Tibial artery (tissue), 4 donors: ENCODE measurements around the gene MED25.
A peak's percentile ranks its signal among the peaks of the same experiment; 100 is the strongest.

Source experiments
- DNase-seq, 2 donors: peaks; one replicate each; pipeline ENCODE4 v3.0.0-alpha.2; 2019
- H3K27ac ChIP-seq, 2 donors: fragments of 200-600 bp; sonication (generic) in 1 of 2; 1 replicate in 1 of 2; 2 replicates in 1 of 2; pipeline ENCODE4 v1.5.1; 2018 to 2019; ENCODE audit warnings: mild to moderate bottlenecking in 1 of 2
- H3K27me3 ChIP-seq, 2 donors: fragments of 200-600 bp; sonication (generic) in 1 of 2; one replicate each; pipeline versions ENCODE4 v1.5.1 to v1.6.0; 2016 to 2019
- H3K36me3 ChIP-seq, 3 donors: fragments of 200-600 bp; sonication (generic) in 2 of 3; one replicate each; pipeline ENCODE4 v1.5.1; 2016 to 2019; ENCODE audit warnings: mild to moderate bottlenecking in 2 of 3
- H3K4me1 ChIP-seq, 4 donors: fragments of 200-600 bp; sonication (generic) in 2 of 4; 1 replicate in 3 of 4; 2 replicates in 1 of 4; pipeline ENCODE4 v1.5.1; 2016 to 2019
- H3K4me3 ChIP-seq, 2 donors: fragments of 200-600 bp; sonication (generic) in 1 of 2; 1 replicate in 1 of 2; 2 replicates in 1 of 2; pipeline ENCODE4 v1.5.1; 2018 to 2019; ENCODE audit warnings: mild to moderate bottlenecking in 2 of 2
- H3K9me3 ChIP-seq, 3 donors: fragments of 200-600 bp; sonication (generic) in 1 of 3; one replicate each; pipeline ENCODE4 v1.5.1; 2016 to 2019
- intact Hi-C: fragments of 100-400 bp; cut with DNase I; formaldehyde crosslinking; loops from one replicate; pipeline ENCODE4 v1.15.0; 2023; ENCODE audit warnings: low total_unique reads
- TF ChIP-seq, protein P1 (sequence below), 2 experiments: fragments of 200-600 bp in 1 of 2; fragments of 450-650 bp in 1 of 2; IDR thresholded peaks; one replicate each; pipeline ENCODE4 v1.5.1; 2017 to 2019; ENCODE audit warnings: antibody characterized with exemption in 2 of 2, mild to moderate bottlenecking in 1 of 2, moderate library complexity in 1 of 2

MED25 gene

DNA sequence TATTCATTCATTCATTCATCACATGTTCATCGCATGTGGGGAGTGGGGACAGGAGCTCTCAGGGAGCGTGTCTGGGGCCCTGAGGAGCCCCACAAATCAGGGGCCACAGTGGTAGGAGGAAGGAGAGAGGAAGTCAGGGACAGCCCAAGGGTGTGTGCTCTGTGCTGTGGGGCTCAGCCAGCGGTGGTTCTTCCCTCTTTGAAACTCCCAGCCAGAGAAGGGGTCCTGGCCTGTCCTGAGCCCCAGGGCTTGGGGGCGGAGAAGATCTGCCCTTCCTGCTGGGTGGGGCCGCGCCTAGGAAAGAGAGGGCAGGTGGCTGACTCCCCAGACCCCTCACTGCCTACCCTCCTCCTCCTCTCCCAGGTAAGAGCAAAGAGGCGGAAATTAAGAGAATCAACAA, 36.7 kb upstream of the MED25 start:
- Histone ChIP-seq H3K36me3 (peaks cover 18 to 50% (median 31%) of the 10 kb centered on the region in 3 donors), H3K9me3 (no peaks in the 10 kb centered on the region), H3K4me1 (no peaks in the 10 kb centered on the region), H3K4me3 (no peak overlapping the region), H3K27me3 (no peaks in the 10 kb centered on the region), H3K27ac (no peak overlapping the region)
- peak in 1 of 2 donors; percentile 54 for DNase-seq
- intact Hi-C loops, result no loop called here
- TF ChIP-seq, protein P1, sequence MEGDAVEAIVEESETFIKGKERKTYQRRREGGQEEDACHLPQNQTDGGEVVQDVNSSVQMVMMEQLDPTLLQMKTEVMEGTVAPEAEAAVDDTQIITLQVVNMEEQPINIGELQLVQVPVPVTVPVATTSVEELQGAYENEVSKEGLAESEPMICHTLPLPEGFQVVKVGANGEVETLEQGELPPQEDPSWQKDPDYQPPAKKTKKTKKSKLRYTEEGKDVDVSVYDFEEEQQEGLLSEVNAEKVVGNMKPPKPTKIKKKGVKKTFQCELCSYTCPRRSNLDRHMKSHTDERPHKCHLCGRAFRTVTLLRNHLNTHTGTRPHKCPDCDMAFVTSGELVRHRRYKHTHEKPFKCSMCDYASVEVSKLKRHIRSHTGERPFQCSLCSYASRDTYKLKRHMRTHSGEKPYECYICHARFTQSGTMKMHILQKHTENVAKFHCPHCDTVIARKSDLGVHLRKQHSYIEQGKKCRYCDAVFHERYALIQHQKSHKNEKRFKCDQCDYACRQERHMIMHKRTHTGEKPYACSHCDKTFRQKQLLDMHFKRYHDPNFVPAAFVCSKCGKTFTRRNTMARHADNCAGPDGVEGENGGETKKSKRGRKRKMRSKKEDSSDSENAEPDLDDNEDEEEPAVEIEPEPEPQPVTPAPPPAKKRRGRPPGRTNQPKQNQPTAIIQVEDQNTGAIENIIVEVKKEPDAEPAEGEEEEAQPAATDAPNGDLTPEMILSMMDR (IDR thresholded peaks at IDR 0.05), result no peak

DNA sequence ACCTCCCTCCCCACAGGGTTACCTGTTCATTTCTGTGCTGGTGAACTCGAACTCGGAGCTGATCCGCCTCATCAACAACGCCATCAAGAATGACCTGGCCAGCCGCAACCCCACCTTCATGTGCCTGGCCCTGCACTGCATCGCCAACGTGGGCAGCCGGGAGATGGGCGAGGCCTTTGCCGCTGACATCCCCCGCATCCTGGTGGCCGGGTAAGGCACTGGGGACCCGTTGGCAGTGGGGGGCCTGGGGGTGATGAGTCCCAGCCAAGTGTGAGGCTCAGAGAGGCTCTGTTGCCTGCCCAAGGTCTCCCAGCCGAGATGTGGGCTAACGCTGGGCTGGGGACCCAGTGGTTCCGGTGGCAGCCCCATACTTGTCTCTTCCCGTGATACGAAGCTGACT, 35.6 kb upstream of the MED25 start:
- intact Hi-C loops, result no loop called here
- DNase-seq, result no peak
- no peaks in the 10 kb centered on the region for H3K9me3 ChIP-seq
- TF ChIP-seq, protein P1 (IDR thresholded peaks at IDR 0.05), result no peak
- no peak overlapping the region for H3K4me3 ChIP-seq
- no peaks in the 10 kb centered on the region for H3K27me3 ChIP-seq
- H3K4me1 ChIP-seq, result peaks cover 0 to 4% (median 0%) of the 10 kb centered on the region in 4 donors
- no peak overlapping the region for H3K27ac ChIP-seq
- H3K36me3 ChIP-seq, result peaks cover 20 to 59% (median 32%) of the 10 kb centered on the region in 3 donors

DNA sequence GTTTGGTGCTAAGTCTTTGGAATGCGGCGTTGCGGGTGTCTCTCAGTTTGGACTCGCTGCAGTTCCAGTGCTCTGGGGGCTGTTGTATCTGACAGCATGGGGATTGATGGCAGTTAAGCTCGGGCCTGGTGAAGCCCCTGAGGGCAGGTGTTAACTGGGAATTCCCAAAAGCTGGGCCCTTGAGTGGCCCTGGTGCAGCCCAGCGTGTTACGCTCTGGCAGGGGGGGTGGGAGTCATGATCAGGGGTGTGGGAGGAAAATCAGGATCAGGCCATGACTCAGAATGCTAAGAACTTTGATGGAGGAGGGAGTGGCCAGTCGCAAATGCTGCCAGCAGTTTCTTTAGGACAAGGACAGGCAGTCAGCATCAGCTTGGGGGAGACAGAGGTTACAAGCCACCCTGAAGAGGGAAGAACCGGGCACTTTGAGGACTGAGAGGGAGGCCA, 31.7 kb upstream of the MED25 start:
- H3K36me3 ChIP-seq, result peaks cover 24 to 96% (median 58%) of the 10 kb centered on the region in 3 donors
- H3K4me3 ChIP-seq, result no peak overlapping the region
- H3K4me1 ChIP-seq, result peaks cover 0 to 4% (median 0%) of the 10 kb centered on the region in 4 donors
- peak overlapping the region; percentile 2 to 5 for H3K27ac ChIP-seq
- H3K9me3 ChIP-seq, result no peaks in the 10 kb centered on the region
- intact Hi-C loops, result no loop called here
- peak; percentile 51 to 69 for DNase-seq
- TF ChIP-seq, protein P1 (IDR thresholded peaks at IDR 0.05), result no peak
- no peaks in the 10 kb centered on the region for H3K27me3 ChIP-seq

DNA sequence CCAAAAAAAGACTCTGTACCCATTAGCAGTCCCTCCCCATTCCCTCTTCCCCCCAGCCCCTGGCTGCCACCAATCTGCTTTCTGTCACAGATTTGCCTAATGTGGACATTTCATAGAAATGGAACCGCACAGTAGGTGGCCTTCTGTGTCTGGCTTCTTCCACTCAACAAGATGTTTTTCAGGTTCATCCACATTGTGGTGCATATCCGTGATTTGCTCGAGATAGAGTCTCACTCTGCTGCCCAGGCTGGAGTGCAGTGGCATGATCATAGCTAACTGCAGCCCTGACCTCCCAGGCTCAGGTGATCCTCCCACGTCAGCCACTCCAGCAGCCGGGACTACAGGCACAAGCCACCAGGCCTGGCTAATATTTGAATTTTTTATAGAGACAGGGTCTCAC, 30.3 kb upstream of the MED25 start:
- TF ChIP-seq, protein P1 (IDR thresholded peaks at IDR 0.05), result no peak
- H3K36me3 ChIP-seq, result peaks cover 27 to 96% (median 57%) of the 10 kb centered on the region in 3 donors
- intact Hi-C loops, result no loop called here

DNA sequence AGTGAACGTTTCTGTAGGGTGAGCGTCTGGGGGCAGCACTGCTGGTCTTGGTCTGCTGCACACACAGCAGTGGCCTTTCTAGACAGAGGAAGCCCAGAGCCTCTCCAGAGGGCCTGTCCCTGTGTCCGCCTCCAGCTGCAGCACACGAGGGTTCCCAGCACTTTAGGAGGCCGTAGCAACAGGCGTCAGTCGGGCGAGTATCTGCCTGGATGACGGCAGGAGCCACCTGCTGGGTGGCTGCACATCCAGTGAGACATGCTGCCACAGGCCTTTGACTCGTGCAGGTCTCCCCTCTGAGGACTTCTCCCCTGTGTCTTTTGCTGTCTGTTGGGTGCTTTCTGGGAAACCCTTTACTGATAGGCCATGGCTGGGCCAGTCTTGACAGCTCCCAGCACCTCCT, 29.2 kb upstream of the MED25 start:
- TF ChIP-seq, protein P1 (IDR thresholded peaks at IDR 0.05), result no peak
- peaks cover 27 to 96% (median 56%) of the 10 kb centered on the region in 3 donors for H3K36me3 ChIP-seq
- H3K27ac ChIP-seq, result no peak overlapping the region
- H3K27me3 ChIP-seq, result no peaks in the 10 kb centered on the region
- H3K4me1 ChIP-seq, result peaks cover 0 to 4% (median 0%) of the 10 kb centered on the region in 4 donors
- intact Hi-C loops, result no loop called here
- no peak for DNase-seq
- no peaks in the 10 kb centered on the region for H3K9me3 ChIP-seq
- H3K4me3 ChIP-seq, result no peak overlapping the region

More for the DNA sequence above, 30.3 kb upstream of the MED25 start:
- Histone ChIP-seq H3K27ac (no peak overlapping the region), H3K9me3 (no peaks in the 10 kb centered on the region), H3K4me1 (peaks cover 0 to 4% (median 0%) of the 10 kb centered on the region in 4 donors), H3K4me3 (no peak overlapping the region), H3K27me3 (no peaks in the 10 kb centered on the region)
- no peak for DNase-seq

DNA sequence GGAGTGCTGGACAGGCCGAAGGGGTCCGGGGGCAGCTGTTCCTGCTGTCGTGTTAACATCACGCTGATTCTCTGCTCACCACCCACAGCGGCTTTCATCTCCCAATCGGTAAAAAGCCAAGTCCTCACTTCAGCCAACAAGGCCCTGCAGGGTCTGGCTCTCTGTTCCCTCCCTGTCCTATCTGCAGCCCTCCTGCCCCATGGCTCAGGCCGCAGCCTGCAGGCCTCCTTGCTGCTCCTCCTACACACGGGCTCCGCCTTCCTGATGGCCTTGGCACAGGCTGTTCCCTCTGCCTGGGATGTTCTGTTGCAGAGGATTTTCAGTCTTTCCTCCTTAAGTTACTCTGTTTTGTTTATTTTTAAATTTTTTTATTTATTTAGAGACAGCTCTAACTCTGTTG, 27.2 kb upstream of the MED25 start:
- Histone ChIP-seq H3K27ac (no peak overlapping the region), H3K27me3 (no peaks in the 10 kb centered on the region), H3K4me1 (peaks cover 0 to 4% (median 0%) of the 10 kb centered on the region in 4 donors), H3K4me3 (no peak overlapping the region), H3K36me3 (peaks cover 41 to 98% (median 72%) of the 10 kb centered on the region in 3 donors), H3K9me3 (no peaks in the 10 kb centered on the region)
- TF ChIP-seq, protein P1 (IDR thresholded peaks at IDR 0.05), result no peak
- intact Hi-C loops, result no loop called here
- DNase-seq, result peak in 1 of 2 donors; percentile 60
